GM23338 (cell line): ENCODE measurements around the gene AP1M1. TPM values are rescaled to one million over a fixed set of nuclear protein-coding genes. Genes with fewer than 3 reads are reported as not detected.

Source experiments
- ATAC-seq: fragments of 200-7000 bp; cut with Tn5 transposase; 3 replicates; pipeline ENCODE4 v1.9.1; 2020
- DNase-seq: peaks from one replicate; pipeline ENCODE4 v3.0.0-alpha.2; 2015; ENCODE audit warnings: low spot score
- H2AFZ ChIP-seq: fragments of 200-600 bp; sonication (generic); 2 replicates; pipeline ENCODE4 v1.8.0; 2016; ENCODE audit warnings: antibody characterized with exemption, mild to moderate bottlenecking, moderate library complexity
- H3F3A ChIP-seq: fragments of 200-600 bp; sonication (generic); replicated peaks from 2 replicates; pipeline ENCODE4 v1.8.0; 2017; ENCODE audit warnings: antibody characterized with exemption, mixed run types, low read depth
- H3K27ac ChIP-seq: fragments of 200-600 bp; sonication (generic); 2 replicates; pipeline ENCODE4 v1.6.1; 2016; ENCODE audit warnings: low read depth
- H3K27me3 ChIP-seq: fragments of 200-600 bp; sonication (generic); 2 replicates; pipeline ENCODE4 v1.8.0; 2016; ENCODE audit warnings: mild to moderate bottlenecking, mixed run types, moderate library complexity; ENCODE audit not compliant: insufficient read depth
- H3K36me3 ChIP-seq: fragments of 200-600 bp; sonication (generic); 2 replicates; pipeline ENCODE4 v1.8.0; 2016; ENCODE audit warnings: mild to moderate bottlenecking; ENCODE audit not compliant: insufficient read depth
- H3K4me1 ChIP-seq: fragments of 200-600 bp; sonication (generic); 2 replicates; pipeline ENCODE4 v1.8.0; 2016; ENCODE audit warnings: mild to moderate bottlenecking, moderate library complexity; ENCODE audit not compliant: insufficient read depth
- H3K4me2 ChIP-seq: fragments of 200-600 bp; sonication (generic); 2 replicates; pipeline ENCODE4 v1.7.1; 2017; ENCODE audit warnings: mixed run types
- H3K4me3 ChIP-seq: fragments of 200-600 bp; sonication (generic); 2 replicates; pipeline ENCODE4 v1.6.1; 2016; ENCODE audit warnings: mixed run types
- H3K79me2 ChIP-seq: fragments of 200-600 bp; sonication (generic); replicated peaks from 2 replicates; pipeline ENCODE4 v1.8.0; 2017; ENCODE audit warnings: mild to moderate bottlenecking; ENCODE audit not compliant: insufficient read depth
- H3K9me2 ChIP-seq: fragments of 200-600 bp; sonication (generic); 2 replicates; pipeline ENCODE4 v1.8.0; 2017; ENCODE audit not compliant: insufficient read depth
- H4K20me1 ChIP-seq: fragments of 200-600 bp; sonication (generic); replicated peaks from 2 replicates; pipeline ENCODE4 v1.8.0; 2017; ENCODE audit warnings: mild to moderate bottlenecking; ENCODE audit not compliant: insufficient read depth
- H3K27ac Mint-ChIP-seq: 2 replicates; pipeline ENCODE4 v1.8.0; 2020; ENCODE audit warnings: inconsistent platforms, mild to moderate bottlenecking, moderate library complexity, mixed read lengths
- H3K27me3 Mint-ChIP-seq: 3 replicates; pipeline ENCODE4 v1.8.0; 2022; ENCODE audit warnings: low read depth, mild to moderate bottlenecking, moderate library complexity, mixed read lengths, inconsistent platforms; ENCODE audit not compliant: insufficient read depth, poor library complexity
- H3K36me3 Mint-ChIP-seq: 3 replicates; pipeline ENCODE4 v1.8.0; 2021; ENCODE audit warnings: low read depth, mild to moderate bottlenecking, inconsistent platforms, moderate library complexity, mixed read lengths
- H3K4me1 Mint-ChIP-seq: 3 replicates; pipeline ENCODE4 v1.8.0; 2020; ENCODE audit warnings: mild to moderate bottlenecking, inconsistent platforms, mixed read lengths
- H3K4me3 Mint-ChIP-seq: 3 replicates; pipeline ENCODE4 v1.8.0; 2021; ENCODE audit warnings: moderate library complexity, mild to moderate bottlenecking, inconsistent platforms, mixed read lengths
- H3K9me3 Mint-ChIP-seq: 3 replicates; pipeline ENCODE4 v1.8.0; 2020; ENCODE audit warnings: moderate library complexity, mild to moderate bottlenecking, inconsistent platforms, mixed read lengths
- CREB1 ChIP-seq: fragments of 250-450 bp; sonication (Bioruptor Pico); IDR thresholded peaks from 2 replicates; pipeline ENCODE4 v1.5.0; 2020; ENCODE audit warnings: low read depth, mild to moderate bottlenecking, moderate library complexity
- EZH2 ChIP-seq: fragments of 200-600 bp; sonication (generic); IDR thresholded peaks from one replicate; pipeline ENCODE4 v1.8.0; 2017; ENCODE audit warnings: antibody characterized with exemption, mild to moderate bottlenecking, low read depth; ENCODE audit not compliant: unreplicated experiment
- JUNB ChIP-seq: IDR thresholded peaks from one replicate; pipeline ENCODE4 v1.6.1; 2016; ENCODE audit warnings: antibody characterized with exemption; ENCODE audit not compliant: unreplicated experiment
- NANOG ChIP-seq: IDR thresholded peaks from 2 replicates; pipeline ENCODE4 v1.6.1; 2016; ENCODE audit warnings: antibody characterized with exemption, borderline replicate concordance
- POLR2AphosphoS5 ChIP-seq: IDR thresholded peaks from 2 replicates; pipeline ENCODE4 v1.6.1; 2016; ENCODE audit warnings: antibody characterized with exemption, low read depth
- ZNF114 ChIP-seq: fragments of 250-450 bp; sonication (Bioruptor Pico); IDR thresholded peaks from 2 replicates; pipeline ENCODE4 v1.5.0; 2020; ENCODE audit warnings: mild to moderate bottlenecking, moderate library complexity
- ZNF331 ChIP-seq: fragments of 250-450 bp; sonication (Bioruptor Pico); IDR thresholded peaks from 2 replicates; pipeline ENCODE4 v1.5.0; 2020; ENCODE audit warnings: low read depth, mild to moderate bottlenecking, moderate library complexity
- polyA plus RNA-seq: library from polyadenylated mRNA; unstranded; fragments of >200 nt; fragmentation: Nextera tagmentation; extraction: Ambion mirVana; gene quantifications from 2 replicates; pipeline ENCODE4 v1.2.1, GENCODE V29; 2016
- total RNA-seq: library from RNA; depleted of rRNA; stranded (reverse); fragments of >200 nt; shearing (Covaris generic); gene quantifications from 2 replicates; pipeline ENCODE4 v1.2.3, GENCODE V29; 2014
- TF ChIP-seq, protein P1 (sequence below), 2 experiments: fragments of 200-600 bp in 1 of 2; sonication (generic) in 1 of 2; conservative IDR thresholded peaks; 2 replicates each; pipeline versions ENCODE4 v1.5.1 to v1.6.1; 2016 to 2017; ENCODE audit warnings: antibody characterized with exemption in 2 of 2, low read depth in 2 of 2, mild to moderate bottlenecking in 2 of 2, moderate library complexity in 1 of 2
- TF ChIP-seq, protein P2 (sequence below): fragments of 250-450 bp; sonication (Bioruptor Pico); IDR thresholded peaks from 2 replicates; pipeline ENCODE4 v1.5.0; 2020; ENCODE audit warnings: mild to moderate bottlenecking, moderate library complexity

AP1M1 gene
- total and polyA plus RNA-seq, 2 experiments from 2014 or later: 22.0 to 32.0 TPM

DNA sequence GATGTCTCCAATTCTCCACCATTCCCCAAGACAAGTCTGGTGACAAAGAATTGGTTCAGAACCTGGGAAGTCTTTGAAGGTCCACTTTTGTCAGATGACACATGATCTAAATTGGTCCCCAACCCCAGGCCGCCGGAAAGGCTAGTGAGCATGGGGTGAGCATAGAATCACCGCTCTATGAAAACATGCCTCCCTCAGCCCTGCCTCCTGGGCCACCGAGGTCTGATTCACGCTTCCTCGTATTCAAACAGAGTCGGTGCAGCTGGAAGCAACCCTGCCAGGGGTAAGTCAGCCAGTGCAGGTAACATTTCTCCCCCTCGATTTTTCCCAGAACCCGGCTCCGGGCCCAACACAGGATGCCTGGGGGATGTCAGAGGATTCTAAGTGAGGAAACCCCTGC, 93.0 kb downstream of the AP1M1 start (continued):
- TF ChIP-seq ZNF331 (CRISPR knock-in tag): no peak
- no peak for TF ChIP-seq JUNB
- no peak for TF ChIP-seq POLR2AphosphoS5
- no peak for TF ChIP-seq NANOG

DNA sequence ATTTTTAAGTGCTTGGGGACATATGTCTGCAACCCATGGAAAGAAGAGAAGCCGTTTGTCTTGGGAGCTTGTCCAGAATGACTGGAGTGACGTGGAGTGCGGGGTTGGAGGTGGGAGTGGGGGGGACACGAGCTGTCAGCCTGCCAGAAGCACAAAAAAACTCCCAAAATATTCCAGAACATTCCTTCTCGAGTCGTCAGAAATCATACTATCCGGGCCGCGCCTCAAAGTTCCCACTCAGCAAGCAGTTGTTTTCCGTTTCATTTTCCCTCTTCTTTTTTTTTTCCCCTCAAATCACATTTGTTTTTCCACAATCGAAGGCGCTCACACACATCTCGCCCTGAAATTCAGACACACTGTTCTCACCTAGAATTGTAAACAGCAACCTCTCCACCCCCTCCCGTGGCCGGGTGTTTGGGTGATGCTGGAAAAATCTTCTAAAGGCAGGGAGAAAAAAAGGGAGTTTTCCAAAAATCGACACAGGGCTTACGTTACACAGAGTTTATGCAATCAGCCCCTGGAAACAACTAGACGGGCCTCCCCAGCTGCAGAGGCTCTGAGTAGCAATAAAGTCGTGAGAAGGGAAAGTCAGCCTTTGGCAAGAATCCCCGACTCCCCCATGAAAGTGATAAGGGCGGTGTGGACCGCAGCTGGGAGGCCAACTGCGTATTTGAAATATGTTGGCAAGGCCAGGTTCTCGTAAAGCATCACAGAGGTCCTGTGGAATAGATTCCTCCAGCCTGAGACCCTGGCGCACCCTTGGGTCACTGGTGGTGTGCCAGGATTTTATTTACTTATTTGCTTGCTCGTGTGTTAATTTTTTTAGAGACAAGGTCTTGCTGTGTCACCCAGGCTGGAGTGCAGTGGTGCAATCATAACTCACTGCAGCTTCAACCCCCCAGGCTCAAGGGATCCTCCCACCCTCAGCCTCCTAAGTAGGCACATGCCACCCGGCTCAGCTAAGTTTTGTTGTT, 95.7 kb downstream of the AP1M1 start:
- Mint-ChIP-seq H3K36me3 (no peaks in the 10 kb centered on the region), H3K27ac (peak overlapping the region; percentile 5; the same call in 1 of the 2 replicates), H3K27me3 (peaks cover 14% of the 10 kb centered on the region), H3K9me3 (peaks cover under 1% of the 10 kb centered on the region; the same call in 1 of the 3 replicates), H3K4me1 (peaks cover 6% of the 10 kb centered on the region; the same call in 2 of the 3 replicates), H3K4me3 (no peak overlapping the region)
- Histone ChIP-seq H3K27me3 (no peaks in the 10 kb centered on the region), H3K4me3 (no peak overlapping the region), H2AFZ (peak overlapping the region; percentile 28; the same call in 1 of the 2 replicates), H3K36me3 (no peaks in the 10 kb centered on the region), H3K4me2 (no peak overlapping the region), H3K27ac (peak overlapping the region; percentile 72; the same call in 1 of the 2 replicates), H3K79me2 (no peaks in the 10 kb centered on the region), H3F3A (no peaks in the 10 kb centered on the region), H3K4me1 (0 out of 2 replicates have a peak, but pooled peaks cover 3% of the 10 kb centered on the region), H3K9me2 (no peaks in the 10 kb centered on the region), H4K20me1 (no peaks in the 10 kb centered on the region)
- no peak for TF ChIP-seq CREB1 (CRISPR knock-in tag)
- no peak for TF ChIP-seq POLR2AphosphoS5
- TF ChIP-seq ZNF114 (CRISPR knock-in tag): no peak
- TF ChIP-seq NANOG: no peak
- TF ChIP-seq, protein P1, sequence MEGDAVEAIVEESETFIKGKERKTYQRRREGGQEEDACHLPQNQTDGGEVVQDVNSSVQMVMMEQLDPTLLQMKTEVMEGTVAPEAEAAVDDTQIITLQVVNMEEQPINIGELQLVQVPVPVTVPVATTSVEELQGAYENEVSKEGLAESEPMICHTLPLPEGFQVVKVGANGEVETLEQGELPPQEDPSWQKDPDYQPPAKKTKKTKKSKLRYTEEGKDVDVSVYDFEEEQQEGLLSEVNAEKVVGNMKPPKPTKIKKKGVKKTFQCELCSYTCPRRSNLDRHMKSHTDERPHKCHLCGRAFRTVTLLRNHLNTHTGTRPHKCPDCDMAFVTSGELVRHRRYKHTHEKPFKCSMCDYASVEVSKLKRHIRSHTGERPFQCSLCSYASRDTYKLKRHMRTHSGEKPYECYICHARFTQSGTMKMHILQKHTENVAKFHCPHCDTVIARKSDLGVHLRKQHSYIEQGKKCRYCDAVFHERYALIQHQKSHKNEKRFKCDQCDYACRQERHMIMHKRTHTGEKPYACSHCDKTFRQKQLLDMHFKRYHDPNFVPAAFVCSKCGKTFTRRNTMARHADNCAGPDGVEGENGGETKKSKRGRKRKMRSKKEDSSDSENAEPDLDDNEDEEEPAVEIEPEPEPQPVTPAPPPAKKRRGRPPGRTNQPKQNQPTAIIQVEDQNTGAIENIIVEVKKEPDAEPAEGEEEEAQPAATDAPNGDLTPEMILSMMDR (conservative IDR thresholded peaks at IDR 0.05; ENCODE audit: low read depth in 2 of 2): no peak
- TF ChIP-seq EZH2: no peak
- TF ChIP-seq, protein P2, sequence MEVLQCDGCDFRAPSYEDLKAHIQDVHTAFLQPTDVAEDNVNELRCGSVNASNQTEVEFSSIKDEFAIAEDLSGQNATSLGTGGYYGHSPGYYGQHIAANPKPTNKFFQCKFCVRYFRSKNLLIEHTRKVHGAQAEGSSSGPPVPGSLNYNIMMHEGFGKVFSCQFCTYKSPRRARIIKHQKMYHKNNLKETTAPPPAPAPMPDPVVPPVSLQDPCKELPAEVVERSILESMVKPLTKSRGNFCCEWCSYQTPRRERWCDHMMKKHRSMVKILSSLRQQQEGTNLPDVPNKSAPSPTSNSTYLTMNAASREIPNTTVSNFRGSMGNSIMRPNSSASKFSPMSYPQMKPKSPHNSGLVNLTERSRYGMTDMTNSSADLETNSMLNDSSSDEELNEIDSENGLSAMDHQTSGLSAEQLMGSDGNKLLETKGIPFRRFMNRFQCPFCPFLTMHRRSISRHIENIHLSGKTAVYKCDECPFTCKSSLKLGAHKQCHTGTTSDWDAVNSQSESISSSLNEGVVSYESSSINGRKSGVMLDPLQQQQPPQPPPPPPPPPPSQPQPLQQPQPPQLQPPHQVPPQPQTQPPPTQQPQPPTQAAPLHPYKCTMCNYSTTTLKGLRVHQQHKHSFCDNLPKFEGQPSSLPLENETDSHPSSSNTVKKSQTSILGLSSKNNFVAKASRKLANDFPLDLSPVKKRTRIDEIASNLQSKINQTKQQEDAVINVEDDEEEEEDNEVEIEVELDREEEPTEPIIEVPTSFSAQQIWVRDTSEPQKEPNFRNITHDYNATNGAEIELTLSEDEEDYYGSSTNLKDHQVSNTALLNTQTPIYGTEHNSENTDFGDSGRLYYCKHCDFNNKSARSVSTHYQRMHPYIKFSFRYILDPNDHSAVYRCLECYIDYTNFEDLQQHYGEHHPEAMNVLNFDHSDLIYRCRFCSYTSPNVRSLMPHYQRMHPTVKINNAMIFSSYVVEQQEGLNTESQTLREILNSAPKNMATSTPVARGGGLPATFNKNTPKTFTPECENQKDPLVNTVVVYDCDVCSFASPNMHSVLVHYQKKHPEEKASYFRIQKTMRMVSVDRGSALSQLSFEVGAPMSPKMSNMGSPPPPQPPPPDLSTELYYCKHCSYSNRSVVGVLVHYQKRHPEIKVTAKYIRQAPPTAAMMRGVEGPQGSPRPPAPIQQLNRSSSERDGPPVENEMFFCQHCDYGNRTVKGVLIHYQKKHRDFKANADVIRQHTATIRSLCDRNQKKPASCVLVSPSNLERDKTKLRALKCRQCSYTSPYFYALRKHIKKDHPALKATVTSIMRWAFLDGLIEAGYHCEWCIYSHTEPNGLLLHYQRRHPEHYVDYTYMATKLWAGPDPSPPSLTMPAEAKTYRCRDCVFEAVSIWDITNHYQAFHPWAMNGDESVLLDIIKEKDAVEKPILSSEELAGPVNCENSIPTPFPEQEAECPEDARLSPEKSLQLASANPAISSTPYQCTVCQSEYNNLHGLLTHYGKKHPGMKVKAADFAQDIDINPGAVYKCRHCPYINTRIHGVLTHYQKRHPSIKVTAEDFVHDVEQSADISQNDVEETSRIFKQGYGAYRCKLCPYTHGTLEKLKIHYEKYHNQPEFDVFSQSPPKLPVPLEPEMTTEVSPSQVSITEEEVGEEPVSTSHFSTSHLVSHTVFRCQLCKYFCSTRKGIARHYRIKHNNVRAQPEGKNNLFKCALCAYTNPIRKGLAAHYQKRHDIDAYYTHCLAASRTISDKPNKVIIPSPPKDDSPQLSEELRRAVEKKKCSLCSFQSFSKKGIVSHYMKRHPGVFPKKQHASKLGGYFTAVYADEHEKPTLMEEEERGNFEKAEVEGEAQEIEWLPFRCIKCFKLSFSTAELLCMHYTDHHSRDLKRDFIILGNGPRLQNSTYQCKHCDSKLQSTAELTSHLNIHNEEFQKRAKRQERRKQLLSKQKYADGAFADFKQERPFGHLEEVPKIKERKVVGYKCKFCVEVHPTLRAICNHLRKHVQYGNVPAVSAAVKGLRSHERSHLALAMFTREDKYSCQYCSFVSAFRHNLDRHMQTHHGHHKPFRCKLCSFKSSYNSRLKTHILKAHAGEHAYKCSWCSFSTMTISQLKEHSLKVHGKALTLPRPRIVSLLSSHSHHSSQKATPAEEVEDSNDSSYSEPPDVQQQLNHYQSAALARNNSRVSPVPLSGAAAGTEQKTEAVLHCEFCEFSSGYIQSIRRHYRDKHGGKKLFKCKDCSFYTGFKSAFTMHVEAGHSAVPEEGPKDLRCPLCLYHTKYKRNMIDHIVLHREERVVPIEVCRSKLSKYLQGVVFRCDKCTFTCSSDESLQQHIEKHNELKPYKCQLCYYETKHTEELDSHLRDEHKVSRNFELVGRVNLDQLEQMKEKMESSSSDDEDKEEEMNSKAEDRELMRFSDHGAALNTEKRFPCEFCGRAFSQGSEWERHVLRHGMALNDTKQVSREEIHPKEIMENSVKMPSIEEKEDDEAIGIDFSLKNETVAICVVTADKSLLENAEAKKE (CRISPR knock-in tag): no peak
- no peak for TF ChIP-seq JUNB
- no peak for ATAC-seq
- DNase-seq: no peak
